Natural killer cell (primary cell): ENCODE results near the gene MYO7B. TPM values are rescaled to one million over a fixed set of nuclear protein-coding genes. Genes with fewer than 3 reads are reported as not detected.
A peak's percentile ranks its signal among the peaks of the same experiment; 100 is the strongest.

Experiments used
- ATAC-seq, 3 donors: fragments of 150-1000 bp in 2 of 3; fragments of 200-7000 bp in 1 of 3; cut with Tn5 transposase; 1 replicate in 1 of 3; 2 replicates in 2 of 3; pipeline ENCODE4 v1.10.0; 2021; ENCODE audit warnings: mild to moderate bottlenecking in 2 of 3, moderate library complexity in 2 of 3
- DNase-seq, 2 donors: peaks; one replicate each; pipeline versions ENCODE4 v3.0.0 to v3.0.0-alpha.2; 2013 to 2021; ENCODE audit warnings: mixed read lengths in 1 of 2
- H3K27ac ChIP-seq: one replicate; pipeline ENCODE4 v1.5.1; 2013; ENCODE audit warnings: mild to moderate bottlenecking, low read length
- H3K27me3 ChIP-seq: one replicate; pipeline ENCODE4 v1.6.1; 2013; ENCODE audit warnings: low read length; ENCODE audit not compliant: control insufficient read depth, insufficient read depth
- H3K36me3 ChIP-seq: one replicate; pipeline ENCODE4 v1.6.1; 2013; ENCODE audit warnings: low read length; ENCODE audit not compliant: control insufficient read depth, insufficient read depth
- H3K4me1 ChIP-seq: one replicate; pipeline ENCODE4 v1.6.1; 2013; ENCODE audit warnings: low read length; ENCODE audit not compliant: control insufficient read depth, insufficient read depth
- H3K4me3 ChIP-seq: one replicate; pipeline ENCODE4 v1.5.1; 2013; ENCODE audit warnings: low read length
- H3K9me3 ChIP-seq: one replicate; pipeline ENCODE4 v1.6.1; 2013; ENCODE audit warnings: low read length; ENCODE audit not compliant: control insufficient read depth, insufficient read depth
- H3K27ac Mint-ChIP-seq, 2 donors: one replicate each; pipeline ENCODE4 v1.8.0; 2022; ENCODE audit warnings: mild to moderate bottlenecking in 2 of 2, mixed read lengths in 2 of 2, moderate library complexity in 1 of 2
- H3K27me3 Mint-ChIP-seq, 2 donors: one replicate each; pipeline ENCODE4 v1.8.0; 2022; ENCODE audit warnings: low read depth in 2 of 2, mixed read lengths in 2 of 2
- H3K36me3 Mint-ChIP-seq: one replicate; pipeline ENCODE4 v1.8.0; 2022; ENCODE audit warnings: mixed read lengths
- H3K4me1 Mint-ChIP-seq, 2 donors: one replicate each; pipeline ENCODE4 v1.8.0; 2022; ENCODE audit warnings: mixed read lengths in 2 of 2
- H3K4me3 Mint-ChIP-seq: one replicate; pipeline ENCODE4 v1.8.0; 2022; ENCODE audit warnings: mild to moderate bottlenecking, moderate library complexity, mixed read lengths
- H3K9me3 Mint-ChIP-seq, 2 donors: one replicate each; pipeline ENCODE4 v1.8.0; 2022; ENCODE audit warnings: mixed read lengths in 2 of 2
- CTCF ChIP-seq: fragments of 200-600 bp; IDR thresholded peaks from one replicate; pipeline ENCODE4 v1.8.0; 2022; ENCODE audit warnings: antibody characterized with exemption
- WGBS: methylation state at CpG from one replicate; pipeline ENCODE4 v1.1.7; 2013; ENCODE audit warnings: missing lambda C conversion rate; ENCODE audit not compliant: insufficient coverage; 5-methylcytosine and 5-hydroxymethylcytosine counted together
- intact Hi-C: fragments of 100-400 bp; cut with micrococcal nuclease; formaldehyde crosslinking; loops from one replicate; pipeline ENCODE4 v1.14.2; 2022
- total RNA-seq, 4 donors: library from RNA; stranded (reverse); fragments of 120-200 nt in 1 of 4; gene quantifications; one replicate each; pipeline versions ENCODE4 v1.2.3 to v1.2.4, GENCODE V29; 2013 to 2022

The MYO7B gene
- total RNA-seq, 3 donors from 2014 or later (not counting 1 experiment from before 2014, with no cell fraction given) = 0.14 to 0.45 (median 0.25) TPM

DNA sequence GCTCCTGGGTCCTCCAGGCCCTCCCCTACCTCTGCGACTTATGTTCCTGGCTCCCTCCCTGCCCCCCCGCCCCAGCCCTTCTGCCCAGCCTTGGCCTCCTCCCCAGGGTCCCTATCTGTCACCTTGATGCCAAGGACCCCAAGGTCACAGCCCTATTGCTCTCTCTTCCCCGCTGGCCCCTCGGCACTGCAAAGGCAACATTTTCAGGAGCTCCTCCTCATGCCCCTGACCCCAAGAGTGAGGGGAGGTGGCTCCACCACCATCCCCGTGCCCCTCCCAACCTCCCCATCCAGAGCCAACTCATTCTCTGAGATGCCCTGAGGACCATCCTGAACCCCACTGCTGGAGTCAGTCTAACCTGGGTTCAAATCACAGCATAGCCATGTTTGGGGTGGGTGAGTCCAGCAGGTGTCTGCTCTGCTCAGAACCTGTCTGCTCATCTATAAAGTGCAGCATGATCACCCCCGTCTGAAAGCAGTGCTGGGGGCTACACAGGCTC is 128.1 kb downstream of the MYO7B start:
- Mint-ChIP-seq H3K9me3 (no peaks in the 10 kb centered on the region), H3K27me3 (peaks cover 29 to 44% of the 10 kb centered on the region in 2 donors), H3K4me1 (peaks cover 0 to 7% of the 10 kb centered on the region in 2 donors), H3K36me3 (no peaks in the 10 kb centered on the region), H3K27ac (no peak overlapping the region), H3K4me3 (no peak overlapping the region)
- no peaks in the 10 kb centered on the region for H3K9me3 ChIP-seq
- no peak for TF ChIP-seq CTCF
- no peak overlapping the region for H3K4me3 ChIP-seq
- DNase-seq (no peak), ATAC-seq (peak in 1 of 3 donors; percentile 15)
- no peaks in the 10 kb centered on the region for H3K4me1 ChIP-seq
- peaks cover 12% of the 10 kb centered on the region for H3K27me3 ChIP-seq
- intact Hi-C loops = no loop called here
- no peak overlapping the region for H3K27ac ChIP-seq
- no peaks in the 10 kb centered on the region for H3K36me3 ChIP-seq
- 84% methylated on average over 6 of the region's 6 CpGs for WGBS

- H3K4me3 Mint-ChIP-seq = no peak overlapping the region
- ATAC-seq (no peak), DNase-seq (no peak)
- H3K9me3 Mint-ChIP-seq = no peaks in the 10 kb centered on the region
- Histone ChIP-seq H3K9me3 (no peaks in the 10 kb centered on the region), H3K27ac (no peak overlapping the region), H3K27me3 (peaks cover 12% of the 10 kb centered on the region), H3K36me3 (no peaks in the 10 kb centered on the region), H3K4me1 (no peaks in the 10 kb centered on the region), H3K4me3 (no peak overlapping the region)
- intact Hi-C loops = no loop called here
- no peak overlapping the region for H3K27ac Mint-ChIP-seq
- H3K4me1 Mint-ChIP-seq = peaks cover 0 to 7% of the 10 kb centered on the region in 2 donors
- peaks cover 34 to 49% of the 10 kb centered on the region in 2 donors for H3K27me3 Mint-ChIP-seq
- no peak for TF ChIP-seq CTCF
- 20% methylated on average over 69 of the region's 69 CpGs for WGBS
- no peaks in the 10 kb centered on the region for H3K36me3 Mint-ChIP-seq
These were observed 128.8 kb downstream of the MYO7B start for GRCh38 chr2:127664065-127664894.

GRCh38 chr2:127664895-127665225 is 129.4 kb downstream of the MYO7B start:
- no peak for TF ChIP-seq CTCF
- 91% methylated on average over 6 of the region's 6 CpGs for WGBS
- no peaks in the 10 kb centered on the region for H3K9me3 Mint-ChIP-seq
- Histone ChIP-seq H3K4me1 (no peaks in the 10 kb centered on the region), H3K27me3 (peaks cover 12% of the 10 kb centered on the region), H3K36me3 (no peaks in the 10 kb centered on the region), H3K4me3 (no peak overlapping the region), H3K27ac (no peak overlapping the region), H3K9me3 (no peaks in the 10 kb centered on the region)
- no peaks in the 10 kb centered on the region for H3K36me3 Mint-ChIP-seq
- no peak for DNase-seq
- intact Hi-C loops = no loop called here
- ATAC-seq = no peak
- H3K27me3 Mint-ChIP-seq = peaks cover 34 to 55% of the 10 kb centered on the region in 2 donors
- no peak overlapping the region for H3K27ac Mint-ChIP-seq
- H3K4me3 Mint-ChIP-seq = no peak overlapping the region
- H3K4me1 Mint-ChIP-seq = peaks cover 0 to 5% of the 10 kb centered on the region in 2 donors
